GM12892 (cell line): ENCODE data around the gene FBXW8.

ENCODE experiments used
- POLR2A ChIP-seq: IDR thresholded peaks from 2 replicates; pipeline ENCODE4 v1.6.1; 2011; ENCODE audit warnings: low read depth, low read length, control low read depth
- POLR2AphosphoS5 ChIP-seq: IDR thresholded peaks from 2 replicates; pipeline ENCODE4 v1.6.1; 2011; ENCODE audit warnings: low read depth, low read length, control low read depth
- TAF1 ChIP-seq: IDR thresholded peaks from 2 replicates; pipeline ENCODE4 v1.6.1; 2011; ENCODE audit warnings: low read depth, mild to moderate bottlenecking, control low read depth, low read length, borderline replicate concordance

DNA sequence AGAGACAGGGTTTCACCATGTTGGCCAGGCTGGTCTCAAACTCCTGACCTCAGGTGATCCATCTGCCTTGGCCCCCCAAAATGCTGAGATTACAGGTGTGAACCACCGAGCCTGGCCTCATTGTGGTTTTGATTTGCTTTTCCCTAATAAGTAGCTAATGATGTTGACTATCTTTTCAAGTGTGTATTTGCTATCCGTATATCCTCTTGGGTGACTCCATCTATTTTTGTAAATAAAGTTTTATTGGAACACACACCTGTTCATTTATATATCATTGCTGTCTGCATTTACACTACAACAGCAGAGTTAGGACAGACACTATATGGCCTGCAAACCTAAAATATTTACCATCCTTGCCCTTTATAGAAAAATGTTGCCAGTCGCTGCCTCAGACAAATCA, 15.8 kb upstream of the FBXW8 start:
- TF ChIP-seq POLR2A (no peak), POLR2AphosphoS5 (no peak), TAF1 (no peak)
